HK-2 (cell line): ENCODE results near the gene STX4.
"Not testable (repeated sequence)": the region's sequence is repeated elsewhere in the genome, so short reads cannot be mapped to it uniquely, and the experiment has no call there.

ENCODE experiments used
- DNase-seq: peaks from one replicate; pipeline ENCODE4 v3.0.0-alpha.2; 2018; ENCODE audit not compliant: unreplicated experiment

STX4 gene

GRCh38 chr16:30998852-30999761 lies 34.3 kb upstream of the STX4 start:
- DNase-seq, result no peak

DNA sequence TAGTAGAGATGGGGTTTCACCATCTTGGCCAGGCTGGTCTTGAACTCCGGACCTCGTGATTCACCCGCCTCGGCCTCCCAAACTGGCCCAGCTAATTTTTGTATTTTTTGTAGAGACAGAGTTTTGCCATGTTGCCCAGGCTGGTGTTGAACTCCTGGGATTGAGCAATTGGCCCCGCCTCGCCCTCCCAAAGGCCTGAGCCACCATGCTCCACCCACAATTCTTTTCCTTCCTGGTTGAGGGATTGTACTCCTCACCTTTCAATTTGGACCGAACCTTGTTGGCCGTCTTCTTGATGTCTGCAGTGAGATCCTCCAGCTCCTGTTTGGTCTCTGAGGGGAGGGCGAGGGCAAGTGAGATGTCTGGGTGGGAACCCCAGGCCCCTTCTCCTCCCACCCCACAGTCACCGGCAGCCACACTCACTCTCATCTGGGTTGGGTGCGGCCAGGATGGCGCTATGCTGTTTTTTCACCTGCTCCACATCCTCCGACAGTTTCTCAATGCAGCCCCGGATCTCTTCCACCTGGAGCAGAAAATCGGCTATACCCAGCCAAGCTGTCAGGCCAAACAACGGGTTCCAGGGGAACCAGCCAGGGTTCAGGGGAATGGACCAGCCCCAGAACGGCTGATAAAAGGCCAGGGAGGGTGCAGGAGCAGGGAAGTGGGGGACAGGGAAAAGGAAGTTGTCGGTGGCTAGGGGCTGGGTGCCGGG lies 32.5 kb upstream of the STX4 start:
- no peak for DNase-seq

DNA sequence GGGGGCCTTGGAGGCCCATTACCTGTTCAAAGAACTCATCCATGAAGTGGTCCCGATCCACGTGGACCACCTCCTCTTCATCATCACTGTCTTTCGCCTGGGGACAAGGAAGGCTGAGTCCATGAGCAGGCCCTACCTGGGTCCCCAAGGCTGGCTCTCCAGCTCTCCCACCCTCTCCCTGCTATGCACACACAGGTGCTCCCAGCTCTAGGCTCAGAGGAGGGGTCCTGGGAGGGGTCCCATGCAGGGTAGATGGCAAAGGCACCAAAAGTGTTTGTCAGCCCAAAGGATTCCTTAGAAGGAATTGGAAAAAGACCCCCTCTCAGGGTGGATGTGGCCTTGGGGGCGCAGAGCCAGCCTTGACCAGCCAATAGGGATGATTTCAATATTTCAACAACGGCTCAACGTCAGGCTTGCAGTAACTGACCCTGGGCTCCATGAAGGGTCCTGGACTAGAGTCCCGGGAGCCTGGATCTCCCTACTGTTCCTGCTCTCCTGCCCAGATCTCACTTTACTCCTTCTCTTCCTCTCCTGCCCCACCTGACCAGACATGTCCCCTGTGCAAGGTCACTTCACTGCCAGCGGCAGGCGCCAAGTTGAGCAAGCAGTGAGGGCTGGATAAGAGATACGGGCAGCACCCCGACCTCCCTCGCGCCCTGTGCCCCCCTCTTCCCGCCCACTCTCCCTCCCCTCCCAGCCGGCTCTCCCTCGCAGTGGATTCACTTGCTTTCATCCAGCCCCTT lies 31.7 kb upstream of the STX4 start:
- no peak for DNase-seq

- DNase-seq, result no peak
Measured at GRCh38 chr16:31002250-31002700, 31.1 kb upstream of the STX4 start.

DNA sequence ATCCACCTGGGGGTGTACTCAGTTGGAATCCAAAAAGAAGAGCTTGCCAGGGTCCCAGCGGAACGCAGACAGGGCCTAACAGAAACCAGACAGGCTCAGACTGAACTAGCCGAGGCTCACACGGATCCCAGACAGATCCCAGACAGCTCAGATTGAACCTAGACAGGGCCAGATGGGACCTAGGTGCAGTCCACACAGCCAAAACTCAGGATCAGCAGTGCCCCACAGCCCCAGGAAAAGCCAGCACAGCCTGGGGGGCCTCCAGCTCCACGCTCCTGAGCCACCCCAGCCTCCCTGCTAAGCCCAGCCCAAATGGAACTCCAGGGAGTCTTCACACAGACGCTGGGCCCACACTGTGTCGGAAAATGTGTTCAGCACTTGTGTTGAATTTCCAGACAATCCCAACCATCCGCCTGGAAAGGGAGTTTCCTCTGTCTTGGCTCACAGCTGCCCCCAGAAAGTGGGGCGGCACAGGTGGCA lies 30.5 kb upstream of the STX4 start:
- no peak for DNase-seq

DNA sequence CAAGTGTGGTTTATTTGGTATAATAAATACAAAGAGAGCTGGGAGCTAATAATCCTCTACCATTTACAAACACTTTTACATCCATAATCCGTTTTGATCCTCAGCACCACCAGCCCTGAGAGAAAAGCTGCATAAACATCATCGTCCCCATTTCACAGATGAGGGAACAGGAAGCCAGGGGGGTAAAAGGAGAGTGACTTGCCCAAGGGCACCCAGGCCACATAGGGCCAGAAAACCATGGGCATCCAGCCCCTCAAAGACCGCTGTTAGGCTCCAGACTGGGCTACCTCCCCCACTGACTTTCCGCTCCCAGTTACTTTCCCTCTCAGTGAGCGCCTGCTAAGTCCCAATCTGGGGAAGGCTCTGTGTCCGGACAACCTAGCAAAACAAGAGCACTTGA lies 29.6 kb upstream of the STX4 start:
- no peak for DNase-seq

DNA sequence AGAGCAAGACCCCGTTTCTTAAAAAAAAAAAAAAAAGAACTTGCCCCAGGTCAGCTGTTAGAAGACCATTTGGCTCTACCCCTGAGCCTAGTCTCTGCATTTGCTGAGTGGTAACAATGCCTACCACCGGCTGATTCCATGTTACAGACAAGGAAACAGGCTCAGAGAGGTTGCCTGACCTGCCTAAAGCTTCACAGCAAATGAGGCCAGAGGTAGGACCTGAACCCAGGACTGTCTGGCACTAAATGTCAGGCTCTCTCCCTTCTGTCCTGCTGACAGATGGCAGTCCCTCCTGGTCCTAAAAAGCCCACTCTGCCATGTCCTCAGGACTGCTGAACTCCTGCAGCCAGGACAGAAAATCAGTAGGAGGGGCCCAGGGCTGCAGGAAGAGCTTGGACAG lies 28.7 kb upstream of the STX4 start:
- no peak for DNase-seq

DNA sequence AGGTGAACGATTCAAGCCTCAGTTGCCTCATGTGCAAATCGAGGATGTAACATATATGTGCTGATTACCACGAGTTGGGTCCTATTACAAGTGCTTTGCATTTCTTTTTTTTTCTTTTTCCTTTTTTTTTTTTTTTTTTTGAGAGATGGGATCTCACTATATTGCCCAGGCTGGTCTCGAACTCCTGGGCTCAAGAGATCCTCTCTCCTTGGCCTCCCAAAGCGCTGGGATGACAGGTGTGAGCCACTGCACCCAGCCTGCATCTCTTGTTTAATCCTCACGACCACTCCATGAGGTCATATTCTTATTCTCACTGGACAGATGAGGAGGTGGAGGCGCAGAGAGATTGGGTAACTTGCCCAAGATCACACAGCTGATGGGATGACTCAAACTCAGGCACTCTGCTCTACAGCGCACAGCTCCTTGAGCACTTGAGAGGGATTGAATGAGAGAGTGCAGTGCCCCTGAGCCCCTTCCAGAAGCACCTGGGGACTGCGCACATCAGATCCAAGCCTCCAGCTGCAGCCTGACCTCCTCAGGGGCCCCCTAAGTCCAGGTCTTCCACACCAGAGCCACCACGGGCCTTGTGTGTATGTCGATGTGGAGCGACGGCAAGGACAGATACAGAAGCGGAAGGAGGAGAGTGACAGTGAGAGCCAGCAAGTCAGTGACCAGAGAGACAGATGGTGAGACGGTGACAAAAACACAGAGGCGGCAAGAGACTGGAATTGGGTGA lies 27.8 kb upstream of the STX4 start:
- no peak for DNase-seq

DNA sequence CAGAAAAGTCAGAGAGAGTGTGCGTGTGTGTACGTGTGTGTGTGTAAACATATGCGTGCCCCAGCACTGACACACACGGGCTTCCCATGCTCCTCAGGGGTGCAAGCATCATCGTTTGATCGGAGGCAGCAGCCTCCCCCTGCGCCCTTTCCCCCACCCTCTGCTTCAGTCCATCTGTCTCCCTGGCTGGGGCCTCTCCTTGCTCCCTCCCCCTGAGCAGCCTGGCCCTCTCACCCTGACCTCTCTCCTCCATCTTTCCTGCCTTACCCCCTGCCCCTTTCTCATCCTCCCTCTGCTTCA lies 27.3 kb upstream of the STX4 start:
- no peak for DNase-seq

- DNase-seq, result no peak
Measured at GRCh38 chr16:31006589-31006988, 26.8 kb upstream of the STX4 start.

DNA sequence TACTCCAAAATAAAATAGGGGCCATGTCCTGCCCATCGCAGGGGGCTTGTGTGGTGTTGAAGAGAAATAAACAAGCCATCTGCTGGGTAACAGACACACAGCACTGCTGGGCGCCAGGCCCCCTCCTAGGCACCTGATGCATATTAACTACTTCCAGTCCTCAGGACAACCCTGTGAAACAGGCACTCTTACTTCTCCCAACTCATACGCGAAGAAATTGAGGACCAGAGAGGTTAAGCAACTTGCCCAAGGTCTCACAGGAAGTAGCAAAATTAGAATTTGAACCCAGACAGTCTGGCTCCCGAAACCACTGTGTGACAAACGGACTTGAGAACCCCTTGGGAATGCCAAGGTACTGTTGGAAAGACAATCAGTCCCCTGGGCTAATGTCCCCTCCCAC lies 25.7 kb upstream of the STX4 start:
- no peak for DNase-seq

DNA sequence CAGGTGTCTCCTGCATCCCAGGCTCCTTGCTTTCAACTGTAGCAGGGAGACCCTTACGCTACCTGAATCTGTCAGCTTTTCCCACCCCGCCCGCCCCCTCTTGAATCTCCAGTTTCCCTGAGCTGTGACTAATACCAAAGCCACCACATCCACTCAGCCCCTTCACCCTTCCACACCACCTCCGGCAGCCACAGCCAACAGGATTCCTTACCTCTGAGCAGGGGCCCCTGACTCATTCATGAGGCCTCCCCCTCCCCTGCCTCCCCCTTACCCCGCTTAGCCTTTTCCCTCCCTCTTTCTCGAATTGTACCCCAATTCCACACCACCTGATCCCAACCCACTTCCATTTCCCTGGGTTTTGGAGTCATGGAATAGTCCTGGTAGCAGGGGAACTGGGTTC lies 25.2 kb upstream of the STX4 start:
- DNase-seq, result peak; percentile 84

- DNase-seq, result no peak
Measured at GRCh38 chr16:31008551-31008950, 24.8 kb upstream of the STX4 start.

- no peak for DNase-seq
Measured at GRCh38 chr16:31009120-31009519, 24.2 kb upstream of the STX4 start.

DNA sequence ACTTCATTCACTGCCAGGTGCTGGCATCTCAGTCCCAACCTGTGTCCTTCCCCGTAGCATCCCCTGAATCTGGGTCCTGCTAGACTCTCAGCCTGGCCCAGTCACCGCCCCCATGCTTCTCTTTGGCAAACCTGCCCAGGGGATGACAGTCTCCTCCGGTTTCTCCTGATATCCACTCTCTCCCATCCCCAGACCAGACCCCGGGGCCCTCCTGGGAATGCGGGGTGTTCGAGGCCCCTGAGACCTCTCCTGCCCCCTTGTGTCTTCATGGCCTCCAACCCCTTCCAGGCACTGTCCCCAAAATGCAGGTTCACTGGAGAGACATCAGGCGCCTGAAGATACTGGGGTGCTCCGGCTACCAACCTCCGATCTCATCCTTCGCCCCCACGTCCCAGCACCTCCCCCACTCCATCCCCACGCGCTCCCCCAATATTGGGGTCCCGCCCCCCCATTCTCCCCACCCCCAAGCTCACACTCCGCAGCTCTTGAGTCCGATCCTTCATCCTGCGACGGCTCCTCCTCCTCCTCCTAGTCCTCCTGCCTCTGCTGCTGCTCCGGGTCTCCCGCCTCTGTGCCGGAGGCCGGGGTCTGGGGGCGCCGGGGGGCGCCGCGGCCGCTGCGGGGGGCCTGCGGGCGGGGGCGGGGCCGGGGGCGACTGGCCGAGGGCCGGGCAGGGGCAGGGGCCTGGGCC lies 23.3 kb upstream of the STX4 start:
- DNase-seq, result no peak

DNA sequence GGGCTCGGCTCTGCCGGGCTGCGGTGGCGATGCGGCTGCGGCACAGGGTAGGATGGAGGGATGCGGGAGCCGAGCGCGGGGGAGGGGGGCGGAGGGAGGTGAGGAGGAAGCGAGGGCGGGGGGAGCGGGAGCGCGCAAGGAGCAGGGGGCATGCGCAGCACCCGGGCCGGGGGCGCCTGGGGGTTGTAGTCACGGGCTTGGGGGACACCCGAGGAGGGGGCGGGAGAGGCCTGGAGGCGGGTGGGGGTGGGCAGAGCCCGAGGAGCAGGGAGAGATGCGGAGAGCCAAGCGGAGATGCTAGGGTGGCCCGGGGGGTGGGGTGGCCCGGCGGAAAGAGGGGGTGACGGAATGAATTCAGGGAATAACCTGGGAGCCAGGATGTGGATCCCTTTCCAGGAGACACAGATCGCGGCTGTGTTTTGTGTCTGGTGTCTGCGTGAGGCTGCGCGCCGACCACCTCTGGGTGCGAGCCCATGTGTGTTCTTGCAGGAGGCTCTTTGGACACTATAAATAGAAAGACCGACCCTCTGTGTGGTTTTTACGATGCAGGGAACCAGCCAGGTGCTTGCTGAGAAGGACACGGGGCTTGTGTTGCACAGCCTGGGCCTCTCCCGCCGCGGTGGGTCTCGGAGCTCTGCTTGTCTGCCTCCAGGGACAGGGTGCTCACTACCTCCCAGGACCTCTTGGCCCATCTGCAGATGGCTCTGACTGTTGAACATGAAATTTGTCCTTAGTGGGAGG lies 22.6 kb upstream of the STX4 start, which contains the start of gene STX1B:
Gene STX1B (minus strand): TSS at position 54 of the 741 bp plus-strand sequence. CDS start 242 bp downstream, outside the sequence.
- DNase-seq, result no peak

GRCh38 chr16:31011815-31012214 lies 21.5 kb upstream of the STX4 start:
- not testable (repeated sequence) for DNase-seq

DNA sequence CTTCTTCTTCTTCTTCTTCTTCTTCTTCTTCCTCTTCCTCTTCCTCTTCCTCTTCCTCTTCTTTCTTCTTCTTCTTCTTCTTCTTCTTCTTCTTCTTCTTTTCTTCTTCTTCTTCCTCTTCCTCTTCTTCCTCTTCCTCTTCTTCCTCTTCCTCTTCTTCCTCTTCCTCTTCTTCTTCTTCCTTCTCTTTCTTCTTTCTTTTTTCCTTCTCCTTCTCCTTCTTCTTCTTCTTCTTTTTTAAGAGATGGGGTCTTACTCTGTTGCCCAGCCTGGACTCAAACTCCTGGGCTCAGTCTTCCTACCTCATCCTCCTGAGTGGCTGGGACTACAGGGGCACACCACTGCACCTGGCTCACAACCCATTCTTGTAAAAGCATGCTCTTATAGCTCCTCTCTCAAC lies 20.1 kb upstream of the STX4 start:
- DNase-seq, result not testable (repeated sequence)

DNA sequence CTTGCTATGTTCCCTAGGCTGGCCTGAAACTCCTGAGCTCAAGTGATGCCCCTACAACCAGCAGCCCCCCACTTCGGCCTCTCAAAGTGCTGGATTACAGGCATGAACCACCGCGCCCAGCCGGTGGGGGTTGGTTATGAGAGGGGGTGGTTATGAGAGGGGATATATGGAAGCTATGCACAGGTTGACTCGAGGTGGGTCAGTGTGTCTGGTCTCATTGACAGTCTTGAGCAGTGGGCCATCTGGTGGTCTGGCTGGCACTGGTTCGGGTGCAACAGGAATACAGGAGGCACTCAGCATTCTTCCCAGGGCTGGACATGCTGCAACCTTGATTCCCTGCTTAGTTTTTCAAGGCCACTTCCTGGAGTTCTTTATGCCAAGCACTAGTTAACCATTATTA lies 17.3 kb upstream of the STX4 start:
- DNase-seq, result peak; percentile 46

DNA sequence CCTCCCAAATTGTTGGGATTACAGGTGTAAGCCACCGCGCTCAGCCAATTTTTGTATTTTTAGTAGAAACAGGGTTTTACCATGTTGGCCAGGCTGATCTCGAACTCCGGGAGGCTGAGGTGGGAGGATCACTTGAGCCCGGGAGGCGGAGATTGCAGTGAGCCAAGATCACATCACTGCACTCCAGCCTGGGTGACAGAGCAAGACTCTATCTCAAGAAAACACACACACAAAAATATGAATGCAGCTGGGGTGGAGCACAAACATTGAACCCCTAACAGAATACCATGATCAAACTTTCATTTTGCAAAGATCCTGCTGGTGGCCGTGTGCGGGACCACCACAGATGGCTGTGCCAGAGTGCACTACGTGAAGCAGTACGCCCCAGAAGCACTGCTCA lies 15.6 kb upstream of the STX4 start:
- DNase-seq, result not testable (repeated sequence)
